ENCODE data around the gene ATXN2.

The ATXN2 gene

DNA sequence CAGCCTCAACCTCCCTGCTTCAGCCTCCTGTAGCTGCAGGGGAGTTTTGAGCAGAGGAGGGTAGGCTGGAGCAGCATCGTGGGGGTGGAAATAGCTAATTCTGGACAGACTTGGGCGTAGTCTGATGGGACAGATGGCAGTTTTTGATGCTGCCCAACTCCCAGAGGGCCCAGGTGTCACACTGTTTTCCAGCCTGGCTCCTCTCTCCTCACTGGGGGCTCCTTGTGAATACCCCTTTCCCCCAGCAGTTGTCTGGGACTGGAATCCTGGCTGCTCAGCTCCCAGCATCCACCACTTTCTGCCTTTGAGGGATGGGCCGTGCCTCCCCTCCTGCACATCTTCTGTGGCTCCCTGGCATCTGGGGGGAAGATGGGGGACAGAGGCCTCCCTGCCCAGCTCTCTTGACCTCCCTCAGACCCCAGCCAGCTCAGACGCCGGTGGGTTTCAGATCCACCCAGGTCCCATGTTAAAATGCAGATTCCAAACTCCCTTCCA lies 159.4 kb downstream of the ATXN2 start:
- ATAC-seq: no peak
- Mint-ChIP-seq H3K4me1 (peaks cover 93% of the 10 kb centered on the region), H3K36me3 (ENCODE audit: low read depth) (peaks cover 27% of the 10 kb centered on the region), H3K27ac (peak overlapping the region; percentile 59), H3K27me3 (no peaks in the 10 kb centered on the region), H3K4me3 (no peak overlapping the region), H3K9me3 (no peaks in the 10 kb centered on the region)
- no peak for DNase-seq

DNA sequence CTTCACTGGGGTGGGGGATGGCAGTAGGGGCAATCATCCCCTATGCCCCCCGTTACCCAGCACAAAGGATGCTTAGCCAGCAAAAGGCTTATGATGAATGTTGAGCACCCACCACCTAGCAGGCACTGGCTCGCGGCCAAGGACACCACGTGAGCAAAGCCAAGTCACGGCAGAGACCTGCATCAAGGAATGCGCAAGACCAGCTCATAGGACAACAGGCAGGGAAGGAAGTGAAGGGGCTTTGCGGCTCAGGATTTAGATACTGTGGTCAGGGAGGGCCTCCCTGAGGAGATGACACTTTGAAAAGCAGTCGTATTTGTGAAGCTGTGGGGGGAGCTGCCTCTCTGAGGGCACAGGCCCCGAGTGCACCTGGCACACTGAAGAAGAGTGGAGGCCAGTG lies 160.6 kb downstream of the ATXN2 start:
- Mint-ChIP-seq H3K4me1 (peaks cover 93% of the 10 kb centered on the region), H3K36me3 (ENCODE audit: low read depth) (peaks cover 31% of the 10 kb centered on the region), H3K9me3 (no peaks in the 10 kb centered on the region), H3K4me3 (peak overlapping the region; percentile 48), H3K27me3 (no peaks in the 10 kb centered on the region), H3K27ac (peak overlapping the region; percentile 84)
- DNase-seq: peak; percentile 76
- ATAC-seq: peak; percentile 7

DNA sequence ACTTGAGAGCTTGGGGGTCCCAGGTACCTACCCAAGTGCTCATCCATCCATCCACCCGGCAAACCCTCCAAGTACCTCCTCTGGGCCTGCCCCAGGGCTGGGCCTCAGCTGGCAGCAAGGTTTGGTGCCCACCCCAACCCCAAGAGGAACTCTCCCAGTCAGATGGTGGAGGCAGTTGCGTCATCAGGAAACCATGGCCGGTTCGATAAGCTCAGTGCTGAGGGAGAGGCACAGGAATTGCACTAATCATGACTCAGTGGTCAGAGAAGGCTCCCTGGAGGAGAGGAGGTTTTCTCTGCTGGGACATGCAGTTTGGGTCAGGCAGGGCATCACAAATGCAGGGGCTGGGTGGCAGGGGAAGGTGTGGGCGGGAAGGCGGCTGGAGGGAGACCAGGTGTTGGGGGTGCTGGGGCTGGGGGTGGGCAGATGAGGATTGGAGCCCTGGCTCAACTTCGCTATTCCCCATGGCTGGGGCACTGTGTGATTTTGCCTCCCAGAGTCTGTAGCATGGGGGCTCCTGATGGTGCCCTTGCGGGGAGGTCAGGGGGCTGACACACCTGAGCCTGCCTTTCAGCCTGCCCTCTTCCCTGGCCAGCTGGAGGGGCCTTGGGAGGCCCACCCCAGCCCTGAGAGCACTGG lies 161.2 kb downstream of the ATXN2 start:
- Mint-ChIP-seq H3K4me3 (peak overlapping the region; percentile 42), H3K27me3 (no peaks in the 10 kb centered on the region)

DNA sequence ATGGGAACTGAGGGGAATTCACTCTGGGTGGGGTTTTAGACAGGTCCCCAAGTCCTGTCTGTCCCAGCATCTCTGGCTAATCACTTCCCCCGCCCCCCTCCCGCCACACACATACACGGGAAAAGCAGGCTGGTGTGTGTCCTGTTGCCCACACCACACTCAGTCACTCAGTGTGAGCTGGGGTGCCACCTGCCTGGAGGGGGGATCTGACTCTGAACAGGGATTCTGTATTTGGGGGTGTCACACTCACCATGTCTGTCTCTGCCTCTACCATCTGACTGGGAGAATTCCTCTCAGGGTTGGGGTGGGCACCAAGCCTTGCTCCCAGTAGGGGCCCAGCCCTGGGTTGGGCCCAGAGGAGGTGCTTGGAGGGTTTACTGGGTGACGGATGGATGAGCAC lies 162.3 kb downstream of the ATXN2 start:
- H3K27me3 Mint-ChIP-seq: no peaks in the 10 kb centered on the region
- H3K4me1 Mint-ChIP-seq: peaks cover 95% of the 10 kb centered on the region
- peaks cover 38% of the 10 kb centered on the region for H3K36me3 Mint-ChIP-seq (ENCODE audit: low read depth)
- DNase-seq: no peak
- ATAC-seq: no peak
- no peaks in the 10 kb centered on the region for H3K9me3 Mint-ChIP-seq
- peak overlapping the region; percentile 84 for H3K27ac Mint-ChIP-seq
- H3K4me3 Mint-ChIP-seq: peak overlapping the region; percentile 7

More for the DNA sequence above, 161.2 kb downstream of the ATXN2 start:
- Mint-ChIP-seq H3K27ac (peak overlapping the region; percentile 84), H3K4me1 (peaks cover 93% of the 10 kb centered on the region), H3K36me3 (ENCODE audit: low read depth) (peaks cover 31% of the 10 kb centered on the region), H3K9me3 (no peaks in the 10 kb centered on the region)
- ATAC-seq: no peak
- no peak for DNase-seq

DNA sequence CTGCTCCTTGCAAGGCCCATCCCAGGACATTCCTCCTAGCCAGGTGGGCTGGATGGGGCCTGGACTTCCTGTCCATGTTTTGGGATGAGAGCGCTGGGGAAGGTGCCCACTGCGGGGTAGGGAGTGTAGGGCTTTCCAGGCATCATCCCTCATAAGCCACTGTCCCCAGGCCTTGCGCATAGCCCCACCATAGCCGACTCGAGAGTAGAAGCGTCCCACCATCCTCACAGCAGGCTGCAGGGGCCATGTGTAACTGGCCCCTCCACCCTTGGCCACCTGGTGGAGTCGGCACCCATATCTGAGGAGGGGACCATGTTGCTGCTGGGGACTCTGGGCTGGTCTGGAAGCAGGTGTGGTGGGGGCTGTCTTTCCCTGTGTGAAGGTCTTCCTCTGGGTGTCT lies 162.8 kb downstream of the ATXN2 start:
- peak overlapping the region; percentile 84 for H3K27ac Mint-ChIP-seq
- H3K4me1 Mint-ChIP-seq: peaks cover 95% of the 10 kb centered on the region
- DNase-seq (no peak), ATAC-seq (no peak)
- peak overlapping the region; percentile 7 for H3K4me3 Mint-ChIP-seq
- H3K27me3 Mint-ChIP-seq: no peaks in the 10 kb centered on the region
- H3K36me3 Mint-ChIP-seq (ENCODE audit: low read depth): peaks cover 42% of the 10 kb centered on the region
- no peaks in the 10 kb centered on the region for H3K9me3 Mint-ChIP-seq

DNA sequence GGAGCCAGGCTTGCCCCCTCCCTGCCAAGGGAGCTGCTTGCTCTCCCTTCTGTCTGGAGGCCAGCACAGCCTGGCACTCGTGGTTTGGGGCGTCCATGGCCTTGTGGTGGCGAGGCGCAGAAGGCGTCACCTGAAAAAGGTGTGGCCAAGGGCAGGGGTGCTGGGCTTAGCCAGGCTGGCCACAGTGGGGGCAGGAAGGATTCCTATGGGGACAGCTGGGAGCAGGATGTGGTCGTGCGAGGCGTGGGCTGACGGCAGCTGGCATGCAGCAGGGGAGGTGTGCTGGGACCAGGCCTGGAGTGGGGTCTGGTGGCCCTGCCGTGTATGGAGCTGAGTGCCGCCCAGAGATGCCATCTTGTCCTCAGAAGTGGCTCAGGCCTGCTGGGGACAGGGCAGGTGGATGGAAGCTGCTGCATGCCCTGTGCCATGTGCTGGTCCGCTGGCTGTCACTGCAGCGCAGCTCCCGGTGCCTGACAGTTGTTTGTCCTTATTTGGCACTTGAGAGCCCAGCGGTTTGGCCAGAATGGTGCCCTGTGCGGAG lies 163.4 kb downstream of the ATXN2 start:
- DNase-seq (no peak), ATAC-seq (no peak)
- H3K9me3 Mint-ChIP-seq: no peaks in the 10 kb centered on the region
- peak overlapping the region; percentile 84 for H3K27ac Mint-ChIP-seq
- H3K27me3 Mint-ChIP-seq: no peaks in the 10 kb centered on the region
- peaks cover 45% of the 10 kb centered on the region for H3K36me3 Mint-ChIP-seq (ENCODE audit: low read depth)
- H3K4me3 Mint-ChIP-seq: peak overlapping the region; percentile 74
- peaks cover 94% of the 10 kb centered on the region for H3K4me1 Mint-ChIP-seq

DNA sequence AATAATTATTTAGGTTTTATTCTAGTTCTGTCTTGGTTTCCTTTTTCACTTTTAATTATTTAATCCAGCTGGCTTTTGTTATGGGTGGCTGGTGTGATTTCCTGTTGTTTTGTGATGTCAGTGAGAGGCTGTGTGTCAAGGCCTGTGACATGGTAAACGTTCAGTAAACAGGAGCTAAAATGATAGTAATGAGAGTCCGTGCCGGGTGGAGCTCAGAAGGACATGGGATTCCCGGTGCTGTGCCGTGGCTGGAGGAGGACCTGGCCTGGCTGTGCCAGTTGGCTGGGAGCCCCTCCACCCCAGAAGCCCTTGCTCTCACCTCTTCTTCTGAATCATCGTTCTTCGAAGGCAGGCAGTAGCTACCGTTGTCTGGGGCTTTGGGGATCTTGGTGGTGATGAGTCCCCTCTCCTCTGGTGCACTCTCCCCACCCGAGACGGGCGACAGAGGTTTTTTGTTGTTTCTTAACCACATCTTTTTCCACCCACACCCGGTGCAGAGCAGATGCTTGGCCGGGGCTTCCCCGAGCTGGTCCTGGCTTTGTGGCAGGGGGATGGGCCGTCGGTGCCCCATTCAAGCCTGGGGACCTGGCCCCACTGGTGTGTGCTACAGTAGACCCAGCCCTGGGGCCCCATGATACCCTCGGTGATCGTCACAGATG lies 164.3 kb downstream of the ATXN2 start:
- Mint-ChIP-seq H3K36me3 (ENCODE audit: low read depth) (peaks cover 38% of the 10 kb centered on the region), H3K27me3 (no peaks in the 10 kb centered on the region), H3K4me3 (peak overlapping the region; percentile 74)

DNA sequence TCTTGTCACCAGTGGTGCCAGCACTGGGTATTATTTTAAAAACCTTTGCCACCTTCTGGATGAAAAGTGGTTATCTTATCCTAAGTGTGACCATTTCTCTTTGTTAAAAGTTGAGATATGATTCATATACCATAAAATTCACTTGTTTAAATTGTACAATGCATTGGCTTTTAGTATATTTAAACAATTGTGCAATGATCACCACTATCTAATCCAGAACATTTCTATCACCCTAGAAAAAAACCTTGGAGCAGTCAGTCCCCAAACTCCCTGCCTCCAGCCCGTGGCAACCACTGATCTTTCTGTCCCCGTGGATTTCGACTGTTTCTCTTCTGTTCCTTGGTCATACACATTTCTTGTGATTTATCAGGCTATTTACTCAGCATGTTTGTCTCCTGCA lies 165.1 kb downstream of the ATXN2 start:
- no peaks in the 10 kb centered on the region for H3K27me3 Mint-ChIP-seq
- no peak for ATAC-seq
- peaks cover 38% of the 10 kb centered on the region for H3K36me3 Mint-ChIP-seq (ENCODE audit: low read depth)
- peak overlapping the region; percentile 74 for H3K4me3 Mint-ChIP-seq
- H3K27ac Mint-ChIP-seq: peak overlapping the region; percentile 84
- H3K4me1 Mint-ChIP-seq: peaks cover 98% of the 10 kb centered on the region
- H3K9me3 Mint-ChIP-seq: no peaks in the 10 kb centered on the region
- no peak for DNase-seq

More for the DNA sequence above, 164.3 kb downstream of the ATXN2 start:
- Mint-ChIP-seq H3K9me3 (no peaks in the 10 kb centered on the region), H3K27ac (peak overlapping the region; percentile 84), H3K4me1 (peaks cover 94% of the 10 kb centered on the region)
- DNase-seq (peak; percentile 83), ATAC-seq (peak; percentile 78)

DNA sequence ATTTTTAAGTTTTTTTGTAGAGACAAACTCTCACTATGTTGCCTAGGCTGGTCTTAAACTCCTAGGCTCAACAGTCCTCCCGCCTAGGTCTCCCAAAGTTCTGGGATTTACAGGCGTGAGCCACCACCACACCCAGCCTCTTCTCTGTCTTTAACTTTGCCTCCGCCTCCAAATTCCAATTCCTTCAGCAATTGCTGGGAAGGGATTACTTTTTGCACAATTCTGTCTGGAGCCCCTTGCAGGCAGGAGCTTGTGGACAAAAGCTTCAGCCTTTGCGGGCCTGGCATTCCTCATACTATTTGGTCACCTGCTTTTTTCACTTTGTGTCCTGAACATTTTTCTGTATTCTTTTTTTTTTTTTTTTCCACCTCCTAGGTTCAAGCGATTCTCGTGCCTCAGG lies 167.3 kb downstream of the ATXN2 start:
- Mint-ChIP-seq H3K9me3 (no peaks in the 10 kb centered on the region), H3K4me1 (peaks cover 97% of the 10 kb centered on the region), H3K4me3 (peak overlapping the region; percentile 70), H3K36me3 (ENCODE audit: low read depth) (peaks cover 29% of the 10 kb centered on the region), H3K27me3 (no peaks in the 10 kb centered on the region), H3K27ac (peak overlapping the region; percentile 88)
- ATAC-seq (no peak), DNase-seq (no peak)

DNA sequence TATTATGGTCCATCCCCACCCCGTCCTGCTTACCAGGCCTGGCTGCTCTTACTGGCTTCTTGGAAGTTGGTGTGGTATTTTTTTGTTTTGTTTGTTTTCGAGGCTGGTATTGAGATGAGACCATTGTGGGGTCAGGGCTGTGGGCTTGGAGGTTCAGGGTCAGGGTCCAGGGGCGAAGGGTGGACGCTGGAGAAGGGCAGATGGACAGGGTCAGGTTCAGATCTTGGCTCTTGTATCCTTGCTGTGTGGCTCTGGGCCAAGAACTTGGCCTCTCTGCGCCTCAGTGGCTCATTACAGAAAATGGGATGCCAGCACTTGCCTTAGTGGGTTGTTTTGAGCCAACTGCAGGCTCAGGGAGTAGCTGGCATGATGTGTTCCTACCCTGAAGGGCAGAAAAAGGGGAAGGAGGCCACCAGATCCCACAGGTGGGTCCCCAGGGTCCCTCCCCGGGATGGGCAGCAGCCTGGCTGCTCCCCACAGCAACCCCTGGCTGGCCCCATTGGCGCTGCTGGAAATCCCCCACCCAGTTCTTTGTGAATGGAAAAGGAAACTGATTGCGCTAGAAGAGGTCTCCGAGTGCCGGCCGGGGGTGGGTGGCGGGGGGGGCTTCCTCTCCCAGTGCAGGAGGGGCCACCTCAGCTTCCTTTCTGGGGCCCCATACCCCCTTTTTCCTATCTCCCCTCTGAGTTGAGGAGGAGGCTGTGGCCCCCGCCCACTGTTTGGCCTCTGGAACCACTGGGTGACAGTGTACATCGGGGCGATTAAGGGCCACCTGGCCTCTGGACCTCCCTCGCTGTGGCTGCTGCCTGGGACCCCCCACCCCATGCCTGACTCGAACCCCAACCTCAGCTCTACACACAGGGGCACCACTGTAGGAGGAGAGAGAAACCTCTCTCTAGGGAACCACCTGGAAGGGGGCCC lies 168.4 kb downstream of the ATXN2 start:
- Mint-ChIP-seq H3K4me1 (peaks cover 97% of the 10 kb centered on the region), H3K36me3 (ENCODE audit: low read depth) (peaks cover 33% of the 10 kb centered on the region), H3K27me3 (no peaks in the 10 kb centered on the region), H3K27ac (peak overlapping the region; percentile 91), H3K4me3 (peak overlapping the region; percentile 76), H3K9me3 (no peaks in the 10 kb centered on the region)
- DNase-seq (peak; percentile 77), ATAC-seq (peak; percentile 30)

DNA sequence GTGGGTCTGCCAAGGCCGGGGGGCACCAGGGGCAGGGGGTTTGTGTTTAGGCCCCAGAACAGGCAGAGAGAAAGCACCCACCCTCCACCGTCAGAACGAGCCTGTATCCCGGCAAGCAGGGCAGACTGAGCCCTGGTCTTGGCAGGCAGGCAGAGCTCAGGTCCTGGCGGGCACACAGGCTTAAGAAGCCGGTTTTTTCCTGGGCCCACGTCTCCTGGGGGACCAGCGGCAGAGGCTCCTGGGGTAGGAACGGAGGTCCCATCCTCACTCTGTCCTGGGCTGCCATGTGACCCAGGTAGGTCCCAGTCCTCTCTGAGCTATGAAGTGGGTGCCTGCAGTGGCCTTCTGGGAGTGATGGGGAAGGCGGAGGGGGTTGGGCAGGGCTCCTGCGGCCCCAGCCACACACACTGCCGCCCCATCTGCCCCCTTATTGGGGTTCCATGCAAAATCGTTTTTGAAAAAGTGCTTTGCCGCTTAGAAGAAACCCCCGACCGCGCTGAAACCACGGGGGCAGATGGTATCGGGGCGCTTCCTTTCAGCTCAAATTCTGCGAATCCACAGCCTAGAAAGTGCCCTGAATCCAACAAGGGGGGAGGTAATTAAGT lies 169.2 kb downstream of the ATXN2 start:
- no peaks in the 10 kb centered on the region for H3K27me3 Mint-ChIP-seq
- peaks cover 97% of the 10 kb centered on the region for H3K4me1 Mint-ChIP-seq
- DNase-seq: peak; percentile 72
- no peaks in the 10 kb centered on the region for H3K9me3 Mint-ChIP-seq
- H3K36me3 Mint-ChIP-seq (ENCODE audit: low read depth): peaks cover 33% of the 10 kb centered on the region
- H3K4me3 Mint-ChIP-seq: peak overlapping the region; percentile 76
- peak; percentile 16 for ATAC-seq
- peak overlapping the region; percentile 91 for H3K27ac Mint-ChIP-seq

DNA sequence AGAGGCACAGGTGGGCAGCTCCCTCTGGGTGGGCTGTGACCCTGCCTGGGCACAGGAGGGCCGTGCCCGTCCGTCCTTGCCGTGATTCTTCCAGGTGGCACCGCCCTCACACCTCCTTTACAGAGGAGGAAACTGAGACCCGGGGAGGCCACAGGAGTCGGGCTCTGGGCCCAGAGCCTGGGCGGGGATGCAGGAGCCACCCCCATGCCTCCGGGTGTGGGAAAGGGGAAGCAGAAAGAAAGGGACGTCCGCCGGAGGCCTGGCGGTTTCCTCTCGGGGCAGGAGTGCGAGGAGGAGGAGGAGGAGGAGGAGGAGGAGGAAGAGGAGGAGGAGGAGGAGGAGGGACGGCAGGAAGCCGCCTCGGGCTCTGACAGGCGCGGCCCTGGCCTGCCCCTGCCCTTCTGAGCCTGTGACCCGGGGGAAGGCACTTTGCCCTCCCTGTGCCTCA lies 170.4 kb downstream of the ATXN2 start:
- DNase-seq (peak; percentile 47), ATAC-seq (no peak)
- Mint-ChIP-seq H3K4me3 (peak overlapping the region; percentile 76), H3K4me1 (peaks cover 94% of the 10 kb centered on the region), H3K27me3 (no peaks in the 10 kb centered on the region), H3K36me3 (ENCODE audit: low read depth) (peaks cover 26% of the 10 kb centered on the region), H3K9me3 (no peaks in the 10 kb centered on the region), H3K27ac (peak overlapping the region; percentile 91)

DNA sequence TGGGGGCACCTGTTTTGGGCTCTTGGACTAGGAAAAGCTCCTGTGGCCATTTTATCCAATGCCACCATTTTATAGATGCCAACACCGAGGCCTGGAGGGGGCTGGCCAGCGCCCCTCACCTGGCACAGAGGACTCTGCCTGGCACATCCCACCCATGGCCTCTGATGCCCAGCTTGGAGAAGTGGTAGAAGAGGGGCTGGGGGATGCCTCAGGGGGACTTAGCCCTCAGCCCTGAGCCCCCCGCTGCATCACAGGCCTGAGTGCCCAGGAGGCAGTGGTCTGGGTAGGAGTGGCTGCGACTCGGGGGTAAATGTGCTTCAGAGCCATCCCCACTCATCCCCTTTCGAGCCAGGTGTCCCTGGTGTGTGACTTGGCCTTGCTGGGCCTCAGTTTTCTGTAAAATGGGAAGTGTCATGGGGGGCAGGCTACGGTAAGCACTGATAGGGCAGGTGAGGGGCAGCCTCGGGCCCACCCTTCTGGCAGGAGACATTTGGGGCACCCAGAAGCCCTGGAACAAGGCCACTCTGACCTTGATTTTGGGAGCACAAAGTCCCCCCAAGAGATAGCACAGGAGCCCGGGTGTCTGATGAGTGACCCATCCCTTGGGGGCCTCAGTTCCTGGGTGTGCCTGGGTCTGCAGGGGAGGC lies 170.9 kb downstream of the ATXN2 start:
- no peaks in the 10 kb centered on the region for H3K27me3 Mint-ChIP-seq
- H3K27ac Mint-ChIP-seq: peak overlapping the region; percentile 91
- H3K36me3 Mint-ChIP-seq (ENCODE audit: low read depth): peaks cover 24% of the 10 kb centered on the region
- DNase-seq: no peak
- H3K9me3 Mint-ChIP-seq: no peaks in the 10 kb centered on the region
- H3K4me1 Mint-ChIP-seq: peaks cover 89% of the 10 kb centered on the region
- no peak for ATAC-seq
- peak overlapping the region; percentile 76 for H3K4me3 Mint-ChIP-seq
